Lung microvascular endothelial cell (primary cell): Measurements from ENCODE around the gene PPP2R3A. TPM values are rescaled to one million over a fixed set of nuclear protein-coding genes. Genes with fewer than 3 reads are reported as not detected.

ENCODE experiments used
- DNase-seq, 2 donors: peaks; one replicate each; pipeline versions ENCODE4 v3.0.0 to v3.0.0-alpha.2; 2010; ENCODE audit warnings: low read depth in 2 of 2
- total RNA-seq: library from RNA; depleted of rRNA; stranded (reverse); fragments of >200 nt; gene quantifications from 2 replicates; pipeline ENCODE4 v1.2.1, GENCODE V29; 2014

PPP2R3A gene
- total RNA-seq, 1 donor from 2014 or later, result 3.2 TPM

GRCh38 chr3:136022529-136023263 is 57.2 kb downstream of the PPP2R3A start:
- no peak for DNase-seq

- no peak for DNase-seq
Observed at GRCh38 chr3:136023264-136023978, 57.9 kb downstream of the PPP2R3A start.

- DNase-seq, result no peak
Observed at GRCh38 chr3:136036306-136036705, 70.8 kb downstream of the PPP2R3A start.

- no peak for DNase-seq
Observed at GRCh38 chr3:136038668-136039067, 73.1 kb downstream of the PPP2R3A start.

- DNase-seq, result peak; percentile 68 to 73
Observed at GRCh38 chr3:136042608-136043221, 77.2 kb downstream of the PPP2R3A start.

GRCh38 chr3:136044980-136045745 is 79.6 kb downstream of the PPP2R3A start:
- no peak for DNase-seq

- DNase-seq, result no peak
Observed at GRCh38 chr3:136048068-136048467, 82.5 kb downstream of the PPP2R3A start.

GRCh38 chr3:136050250-136050649 is 84.7 kb downstream of the PPP2R3A start:
- DNase-seq, result no peak

GRCh38 chr3:136055491-136055890 is 90.0 kb downstream of the PPP2R3A start:
- no peak for DNase-seq

- peak in 1 of 2 donors; percentile 37 for DNase-seq
Observed at GRCh38 chr3:136067211-136067610, 101.7 kb downstream of the PPP2R3A start.

GRCh38 chr3:136068708-136069107 is 103.2 kb downstream of the PPP2R3A start:
- DNase-seq, result no peak

- DNase-seq, result no peak
Observed at GRCh38 chr3:136069933-136070332, 104.4 kb downstream of the PPP2R3A start.

- DNase-seq, result peak in 1 of 2 donors; percentile 53
Observed at GRCh38 chr3:136070334-136070733, 104.8 kb downstream of the PPP2R3A start.

- DNase-seq, result peak; percentile 9 to 27
Observed at GRCh38 chr3:136070953-136071949, 105.7 kb downstream of the PPP2R3A start.

GRCh38 chr3:136074546-136075170 is 109.1 kb downstream of the PPP2R3A start:
- no peak for DNase-seq

- DNase-seq, result peak; percentile 79 to 90
Observed at GRCh38 chr3:136075218-136075808, 109.8 kb downstream of the PPP2R3A start.

GRCh38 chr3:136075811-136076210 is 110.3 kb downstream of the PPP2R3A start:
- DNase-seq, result no peak

GRCh38 chr3:136078421-136079364 is 113.2 kb downstream of the PPP2R3A start:
- DNase-seq, result peak; percentile 62 to 68
